Panc1 (cell line): ENCODE data around the gene MGAT1. TPM values are rescaled to one million over a fixed set of nuclear protein-coding genes. Genes with fewer than 3 reads are reported as not detected.

Experiments
- ATAC-seq: fragments of 200-7000 bp; cut with Tn5 transposase; 2 replicates; pipeline ENCODE4 v1.9.1; 2020; ENCODE audit warnings: mild to moderate bottlenecking, moderate library complexity
- BruUV-seq: library from RNA; stranded (reverse); fragments of 400-500 nt; replicated peaks from 2 replicates; lab custom pipeline; 2021; lab: Mats Ljungman, UMichigan
- CTCF ChIA-PET: fragments of 300-600 bp; sonication (Branson Sonifier 250); formaldehyde crosslinking; loops from one replicate; lab custom pipeline; 2022; ENCODE audit warnings: antibody characterized with exemption; lab: Charles Lee
- POLR2A ChIA-PET: fragments of 300-600 bp; sonication (Branson Sonifier 250); formaldehyde crosslinking; loops from one replicate; lab custom pipeline; 2022; ENCODE audit warnings: antibody characterized with exemption; lab: Charles Lee
- DNase-seq: peaks from one replicate; pipeline ENCODE4 v3.0.0-alpha.2; 2010; ENCODE audit warnings: low read depth, low spot score
- H3K27ac ChIP-seq: 2 replicates; pipeline ENCODE4 v1.5.1; 2011; ENCODE audit warnings: mild to moderate bottlenecking, low read length, inconsistent platforms
- H3K27me3 ChIP-seq: fragments of 200-500 bp; sonication (Bioruptor generic); 2 replicates; pipeline ENCODE4 v1.6.0; 2014; ENCODE audit warnings: low read length, inconsistent platforms; ENCODE audit not compliant: control insufficient read depth, insufficient read depth
- H3K36me3 ChIP-seq: fragments of 200-500 bp; sonication (Bioruptor generic); 2 replicates; pipeline ENCODE4 v1.5.1; 2014; ENCODE audit warnings: inconsistent platforms, mild to moderate bottlenecking, low read length, moderate library complexity; ENCODE audit not compliant: control insufficient read depth, insufficient read depth
- H3K4me1 ChIP-seq: 2 replicates; pipeline ENCODE4 v1.5.1; 2011; ENCODE audit warnings: inconsistent platforms, mild to moderate bottlenecking, low read length, moderate library complexity; ENCODE audit not compliant: control insufficient read depth, insufficient read depth
- H3K4me3 ChIP-seq, 2 experiments: 2 replicates each; pipeline ENCODE4 v1.5.1; 2011 to 2012; ENCODE audit warnings: low read depth in 2 of 2, low read length in 2 of 2, mild to moderate bottlenecking in 2 of 2, inconsistent platforms in 1 of 2, moderate library complexity in 1 of 2
- H3K9me3 ChIP-seq: fragments of 200-500 bp; sonication (Bioruptor generic); 2 replicates; pipeline ENCODE4 v1.5.1; 2014; ENCODE audit warnings: low read depth, mild to moderate bottlenecking, inconsistent platforms, low read length, moderate library complexity; ENCODE audit not compliant: control insufficient read depth, insufficient read depth
- CTCF ChIP-seq: fragments of 450-650 bp; IDR thresholded peaks from 2 replicates; pipeline ENCODE4 v1.5.1; 2017; ENCODE audit warnings: mild to moderate bottlenecking
- POLR2AphosphoS5 ChIP-seq: IDR thresholded peaks from 2 replicates; pipeline ENCODE4 v1.6.1; 2012; ENCODE audit warnings: mild to moderate bottlenecking, low read depth, low read length, moderate library complexity
- REST ChIP-seq, 2 experiments: IDR thresholded peaks; 2 replicates each; pipeline ENCODE4 v1.6.1; 2011 to 2012; ENCODE audit warnings: low read depth in 2 of 2, control low read depth in 1 of 2, low read length in 1 of 2, mild to moderate bottlenecking in 1 of 2, moderate library complexity in 1 of 2; ENCODE audit not compliant: insufficient read depth in 1 of 2
- SIN3A ChIP-seq: IDR thresholded peaks from 2 replicates; pipeline ENCODE4 v1.6.1; 2012; ENCODE audit warnings: low read depth, mild to moderate bottlenecking, low read length, moderate library complexity, borderline replicate concordance; ENCODE audit not compliant: insufficient read depth
- TCF7L2 ChIP-seq: IDR thresholded peaks from 2 replicates; pipeline ENCODE4 v1.6.1; 2011; ENCODE audit warnings: mild to moderate bottlenecking, low read depth, low read length, inconsistent platforms
- in situ Hi-C: cut with HindIII; loops from 2 replicates; pipeline ENCODE4 v1.10.0; 2016; ENCODE audit warnings: low sequenced_read_pairs, low pct_unique_long_range_greater_than_20kb
- intact Hi-C: fragments of 100-400 bp; cut with micrococcal nuclease; formaldehyde crosslinking; loops from one replicate; pipeline ENCODE4 v1.10.0; 2022; ENCODE audit not compliant: unreplicated experiment
- total RNA-seq: library from RNA; stranded (reverse); gene quantifications from one replicate; pipeline ENCODE4 v1.2.1, GENCODE V29; 2021; ENCODE audit not compliant: unreplicated experiment

MGAT1 gene
- total RNA-seq, 1 experiment from 2014 or later: 113 TPM

GRCh38 chr5:180795771-180796313, 6.8 kb downstream of the MGAT1 start:
- BruUV-seq: no TSS peak
- ChIA-PET POLR2A (no interaction called here), CTCF (no interaction called here)
- Histone ChIP-seq H3K4me1 (peaks cover 8% of the 10 kb centered on the region), H3K27ac (no peak overlapping the region), H3K9me3 (no peaks in the 10 kb centered on the region), H3K27me3 (no peaks in the 10 kb centered on the region), H3K4me3 (no peak overlapping the region), H3K36me3 (no peaks in the 10 kb centered on the region; the same call in 1 of the 2 replicates)
- no peak for DNase-seq
- in situ Hi-C loops: no loop called here
- intact Hi-C loops: no loop called here
- no peak for TF ChIP-seq TCF7L2
- no peak for TF ChIP-seq REST (IDR thresholded peaks at IDR 0.05; ENCODE audit: insufficient read depth in 1 of 2, low read depth in 2 of 2, low read length in 1 of 2)
- no peak for TF ChIP-seq CTCF
- TF ChIP-seq POLR2AphosphoS5: no peak
- no peak for ATAC-seq

- CTCF ChIA-PET: no interaction called here
- TF ChIP-seq SIN3A (no peak), CTCF (no peak), POLR2AphosphoS5 (no peak), REST (IDR thresholded peaks at IDR 0.05; ENCODE audit: insufficient read depth in 1 of 2, low read depth in 2 of 2, low read length in 1 of 2) (no peak), TCF7L2 (no peak)
- DNase-seq: no peak
- BruUV-seq: no TSS peak
- H3K4me1 ChIP-seq: no peaks in the 10 kb centered on the region; the same call in 1 of the 2 replicates
- intact Hi-C loops: no loop called here
- no peak for ATAC-seq
- no peak overlapping the region for H3K4me3 ChIP-seq
- H3K9me3 ChIP-seq: no peaks in the 10 kb centered on the region
- H3K27ac ChIP-seq: no peak overlapping the region
- H3K36me3 ChIP-seq: no peaks in the 10 kb centered on the region; the same call in 1 of the 2 replicates
- in situ Hi-C loops: no loop called here
- POLR2A ChIA-PET: no interaction called here
- H3K27me3 ChIP-seq: no peaks in the 10 kb centered on the region
Observed at GRCh38 chr5:180792965-180793287, 9.7 kb downstream of the MGAT1 start.
